A549 treated with CpdA at 1 μM for 4 hours (cell line): ENCODE results near the gene TUBG2. TPM values are rescaled to one million over a fixed set of nuclear protein-coding genes. Genes with fewer than 3 reads are reported as not detected.

Experiments used
- total RNA-seq: library from RNA; stranded (reverse); fragments of 200-300 nt; extraction: Qiagen RNA extraction; gene quantifications from 5 replicates; pipeline ENCODE4 v1.2.3, GENCODE V29; 2022; ENCODE audit warnings: low read depth

Gene TUBG2
- total RNA-seq: 21.3 to 26.6 TPM (median 23.8 TPM) in 5 replicates

DNA sequence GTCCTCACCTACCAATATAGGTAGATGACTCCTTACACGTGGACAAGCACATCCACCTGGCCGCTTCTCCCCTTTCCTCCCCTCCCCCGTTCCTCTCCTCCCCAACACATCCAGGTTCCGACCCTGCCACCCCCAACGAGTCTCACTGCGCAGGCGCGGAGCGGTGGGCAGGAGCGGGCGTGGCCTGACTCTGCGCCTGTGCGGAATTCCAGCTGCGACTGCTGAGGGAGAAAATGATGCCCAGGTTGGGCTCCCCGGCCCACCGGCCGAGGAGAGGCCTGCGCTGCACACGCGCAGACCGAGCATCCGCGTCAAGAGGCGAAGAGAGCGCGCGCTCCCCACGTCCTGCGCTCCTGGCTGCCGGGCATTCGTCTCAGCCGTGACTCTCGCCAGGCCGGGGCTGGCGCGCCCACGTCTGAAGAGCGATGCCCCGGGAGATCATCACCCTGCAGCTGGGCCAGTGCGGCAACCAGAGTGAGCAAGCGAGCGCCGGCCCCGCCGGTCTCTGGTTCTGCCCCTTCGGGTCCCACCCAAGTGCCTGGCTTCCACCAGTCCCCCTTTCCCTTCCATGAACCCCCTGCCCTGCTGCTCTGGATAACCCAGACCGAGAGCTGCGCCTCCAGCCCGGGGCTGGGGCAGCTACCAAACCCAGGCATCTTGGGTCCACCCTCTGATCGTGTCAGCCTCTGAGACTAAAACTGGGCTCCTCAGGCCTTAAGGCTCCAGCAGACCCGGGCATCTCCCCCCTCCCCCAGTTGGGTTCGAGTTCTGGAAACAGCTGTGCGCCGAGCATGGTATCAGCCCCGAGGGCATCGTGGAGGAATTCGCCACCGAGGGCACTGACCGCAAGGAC lies at the start of gene TUBG2:
Gene TUBG2 (plus strand): TSS at position 206 of the 853 bp plus-strand sequence. CDS start 220 bp downstream, at position 426.

DNA sequence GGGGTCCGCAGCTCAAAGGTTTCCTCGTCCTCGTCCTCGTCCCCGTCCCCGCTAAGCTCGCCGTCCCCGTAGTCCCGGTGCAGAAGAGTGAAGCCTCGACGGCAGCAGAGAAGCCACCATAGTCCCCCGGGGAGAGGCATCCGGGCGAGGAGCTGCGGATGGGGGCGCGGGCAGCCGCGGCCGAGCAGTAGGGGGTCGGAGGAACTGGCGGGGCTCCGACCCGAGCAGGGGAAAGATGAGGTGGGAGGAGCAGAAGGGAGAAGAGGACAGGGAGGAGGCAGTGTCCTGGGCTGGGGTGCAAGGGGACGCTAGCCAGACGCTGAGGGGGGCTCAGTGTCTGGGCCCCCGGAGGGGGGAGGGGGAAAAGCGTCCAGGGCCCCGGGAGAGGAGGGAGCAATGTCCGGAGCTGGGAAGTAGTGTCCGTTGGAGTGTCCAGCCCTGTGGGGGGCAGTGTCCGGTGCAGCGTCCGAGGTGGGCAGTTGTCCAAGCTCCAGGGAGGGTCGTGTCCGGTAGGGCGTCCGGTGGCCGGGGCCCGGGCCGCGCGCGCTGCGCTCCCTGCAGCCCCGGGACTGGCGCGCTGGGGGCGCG lies 17.4 kb downstream of the TUBG2 start, which contains the start of gene PLEKHH3:
Gene PLEKHH3 (minus strand): TSS at position 571 of the 588 bp plus-strand sequence. CDS start 431 bp downstream, at position 140.

GRCh38 chr17:42681976-42682721 lies 23.1 kb downstream of the TUBG2 start, which contains the start of gene CNTNAP1:
CNTNAP1 (plus strand) TSS chr17:42682531; CDS start chr17:42682830, 299 bp downstream.

Other genes with a start within 250 kb of the TUBG2 start
- 423 to 509 TPM (median 462 TPM) in 5 replicates for gene CAVIN1, start 236.0 kb upstream of the TUBG2 start, total RNA-seq
- 38.9 to 52.3 TPM (median 50.4 TPM) in 5 replicates for gene ATP6V0A1, start 200.4 kb upstream of the TUBG2 start, total RNA-seq
- 31.1 to 46.8 TPM (median 42.4 TPM) in 5 replicates for gene NAGLU, start 123.0 kb upstream of the TUBG2 start, total RNA-seq
- 1.2 to 1.9 TPM (median 1.5 TPM) in 5 replicates for gene HSD17B1, start 106.4 kb upstream of the TUBG2 start, total RNA-seq
- gene COASY, start 97.1 kb upstream of the TUBG2 start, total RNA-seq: 104 to 135 TPM (median 124 TPM) in 5 replicates
- gene MLX, start 92.2 kb upstream of the TUBG2 start, total RNA-seq: 51.8 to 60.6 TPM (median 57.2 TPM) in 5 replicates
- gene PSMC3IP, start 81.6 kb upstream of the TUBG2 start, total RNA-seq: 35.3 to 49.1 TPM (median 36.5 TPM) in 5 replicates
- 27.4 to 32.7 TPM (median 29.2 TPM) in 5 replicates for gene RETREG3, start 49.9 kb upstream of the TUBG2 start, total RNA-seq
- gene TUBG1, start 49.6 kb upstream of the TUBG2 start, total RNA-seq: 145 to 162 TPM (median 150 TPM) in 5 replicates
- gene PLEKHH3, start 17.7 kb downstream of the TUBG2 start, total RNA-seq: 11.4 to 20.4 TPM (median 18.3 TPM) in 5 replicates
- 0.30 to 0.63 TPM (median 0.37 TPM) in 5 replicates for gene CCR10, start 22.6 kb downstream of the TUBG2 start, total RNA-seq
- gene CNTNAP1, start 23.2 kb downstream of the TUBG2 start, total RNA-seq: 5.1 to 6.9 TPM (median 5.5 TPM) in 5 replicates
- 8.1 to 12.6 TPM (median 11.6 TPM) in 5 replicates for gene EZH1, start 85.8 kb downstream of the TUBG2 start, total RNA-seq
- gene RAMP2, start 101.9 kb downstream of the TUBG2 start, total RNA-seq: 0.65 to 1.3 TPM (median 0.99 TPM) in 5 replicates
- 126 to 132 TPM (median 128 TPM) in 5 replicates for gene VPS25, start 114.2 kb downstream of the TUBG2 start, total RNA-seq
- gene WNK4, start 121.3 kb downstream of the TUBG2 start, total RNA-seq: 0.92 to 2.0 TPM (median 1.3 TPM) in 5 replicates
- gene COA3, start 139.4 kb downstream of the TUBG2 start, total RNA-seq: 118 to 141 TPM (median 138 TPM) in 5 replicates
- 0.08 to 0.27 TPM (median 0.25 TPM) in 3 of 5 replicates, not detected in the others for gene CNTD1, start 139.6 kb downstream of the TUBG2 start, total RNA-seq
- 76.8 to 105 TPM (median 80.9 TPM) in 5 replicates for gene BECN1, start 165.0 kb downstream of the TUBG2 start, total RNA-seq
- 225 to 304 TPM (median 243 TPM) in 5 replicates for gene PSME3, start 174.1 kb downstream of the TUBG2 start, total RNA-seq
- gene AOC2, start 185.3 kb downstream of the TUBG2 start, total RNA-seq: 1.4 to 3.0 TPM (median 2.0 TPM) in 5 replicates
- 0.97 to 2.1 TPM (median 1.0 TPM) in 5 replicates for gene AOC3, start 191.9 kb downstream of the TUBG2 start, total RNA-seq
- not detected in 5 replicates for gene G6PC1, start 241.5 kb downstream of the TUBG2 start, total RNA-seq